GM12873 (cell line): Measurements from ENCODE around the gene CAMSAP1.

Source experiments
- TF ChIP-seq, protein P1 (sequence below): IDR thresholded peaks from 2 replicates; pipeline ENCODE4 v1.5.1; 2012; ENCODE audit warnings: low read depth, mild to moderate bottlenecking, moderate library complexity, low read length, control low read depth; ENCODE audit not compliant: insufficient read depth; ENCODE audit errors: missing control alignments

CAMSAP1 gene

DNA sequence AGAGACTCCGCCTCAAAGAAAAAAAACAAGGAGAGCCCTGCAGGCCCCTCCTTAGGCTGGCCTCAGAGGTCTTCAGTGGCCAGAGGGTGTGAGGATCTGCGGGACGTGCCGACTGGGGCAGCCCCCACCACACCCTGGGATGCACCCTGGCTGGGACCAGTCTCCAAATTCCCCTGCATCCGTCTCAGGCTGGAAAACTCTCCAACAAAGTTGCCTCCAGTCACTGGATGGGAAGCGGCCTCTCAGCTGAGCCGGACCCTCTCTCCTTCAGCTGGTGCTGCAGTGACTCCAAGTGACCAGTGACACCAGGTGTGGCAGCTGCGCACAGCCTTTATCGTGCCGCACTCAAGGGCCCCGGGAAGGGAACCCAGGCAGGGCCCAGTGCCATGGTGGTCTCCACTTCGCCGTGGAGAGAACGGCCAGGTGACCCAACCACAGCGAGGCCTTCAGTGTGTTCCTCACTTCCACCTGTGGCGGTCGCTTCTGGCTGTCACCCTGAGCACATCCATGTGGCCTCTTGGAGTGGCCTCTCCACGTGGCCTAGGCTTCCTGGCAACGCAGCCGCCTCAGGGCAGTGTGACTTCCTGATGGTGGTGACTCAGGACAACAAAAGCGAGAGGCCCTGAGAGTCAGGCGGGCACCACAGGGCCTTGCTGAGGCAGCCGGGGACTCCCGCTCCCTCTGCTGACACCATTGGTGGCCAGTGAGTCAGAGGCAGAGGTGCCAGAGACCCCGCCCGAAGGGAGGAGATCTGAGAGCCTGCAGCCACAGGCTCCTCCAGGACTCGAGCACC lies 19.3 kb upstream of the CAMSAP1 start:
- TF ChIP-seq, protein P1, sequence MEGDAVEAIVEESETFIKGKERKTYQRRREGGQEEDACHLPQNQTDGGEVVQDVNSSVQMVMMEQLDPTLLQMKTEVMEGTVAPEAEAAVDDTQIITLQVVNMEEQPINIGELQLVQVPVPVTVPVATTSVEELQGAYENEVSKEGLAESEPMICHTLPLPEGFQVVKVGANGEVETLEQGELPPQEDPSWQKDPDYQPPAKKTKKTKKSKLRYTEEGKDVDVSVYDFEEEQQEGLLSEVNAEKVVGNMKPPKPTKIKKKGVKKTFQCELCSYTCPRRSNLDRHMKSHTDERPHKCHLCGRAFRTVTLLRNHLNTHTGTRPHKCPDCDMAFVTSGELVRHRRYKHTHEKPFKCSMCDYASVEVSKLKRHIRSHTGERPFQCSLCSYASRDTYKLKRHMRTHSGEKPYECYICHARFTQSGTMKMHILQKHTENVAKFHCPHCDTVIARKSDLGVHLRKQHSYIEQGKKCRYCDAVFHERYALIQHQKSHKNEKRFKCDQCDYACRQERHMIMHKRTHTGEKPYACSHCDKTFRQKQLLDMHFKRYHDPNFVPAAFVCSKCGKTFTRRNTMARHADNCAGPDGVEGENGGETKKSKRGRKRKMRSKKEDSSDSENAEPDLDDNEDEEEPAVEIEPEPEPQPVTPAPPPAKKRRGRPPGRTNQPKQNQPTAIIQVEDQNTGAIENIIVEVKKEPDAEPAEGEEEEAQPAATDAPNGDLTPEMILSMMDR = no peak

DNA sequence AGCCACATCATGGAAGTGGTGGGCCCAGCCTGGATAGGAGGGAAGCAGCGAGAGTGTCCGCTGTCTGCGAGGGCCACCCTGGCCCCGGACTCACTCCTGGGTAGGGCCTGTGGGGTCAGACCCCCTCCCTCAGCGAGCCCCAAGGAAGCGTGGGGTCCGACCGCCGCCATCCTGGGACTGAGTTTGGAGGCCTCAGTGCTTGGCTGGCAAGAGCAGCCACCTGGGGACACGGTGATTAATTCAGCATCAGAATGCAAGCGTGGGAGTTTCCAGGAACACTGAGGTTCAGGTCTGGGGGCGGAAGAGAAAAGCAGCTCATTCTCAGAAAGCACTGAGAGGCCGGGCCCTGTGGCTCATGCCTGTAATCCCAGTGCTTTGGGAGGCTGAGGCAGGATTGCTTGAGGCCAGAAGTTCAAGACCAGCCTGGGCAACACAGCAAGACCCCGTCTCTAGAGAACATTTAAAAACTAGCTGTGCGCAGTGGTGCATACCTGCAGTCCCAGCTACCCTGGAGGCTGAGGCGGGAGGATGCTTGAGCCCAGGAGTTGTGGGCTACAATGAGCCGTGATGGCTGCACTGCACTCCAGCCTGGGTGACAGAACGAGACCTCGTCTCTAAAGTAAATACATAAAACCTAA lies 18.3 kb upstream of the CAMSAP1 start:
- TF ChIP-seq, protein P1 = no peak

DNA sequence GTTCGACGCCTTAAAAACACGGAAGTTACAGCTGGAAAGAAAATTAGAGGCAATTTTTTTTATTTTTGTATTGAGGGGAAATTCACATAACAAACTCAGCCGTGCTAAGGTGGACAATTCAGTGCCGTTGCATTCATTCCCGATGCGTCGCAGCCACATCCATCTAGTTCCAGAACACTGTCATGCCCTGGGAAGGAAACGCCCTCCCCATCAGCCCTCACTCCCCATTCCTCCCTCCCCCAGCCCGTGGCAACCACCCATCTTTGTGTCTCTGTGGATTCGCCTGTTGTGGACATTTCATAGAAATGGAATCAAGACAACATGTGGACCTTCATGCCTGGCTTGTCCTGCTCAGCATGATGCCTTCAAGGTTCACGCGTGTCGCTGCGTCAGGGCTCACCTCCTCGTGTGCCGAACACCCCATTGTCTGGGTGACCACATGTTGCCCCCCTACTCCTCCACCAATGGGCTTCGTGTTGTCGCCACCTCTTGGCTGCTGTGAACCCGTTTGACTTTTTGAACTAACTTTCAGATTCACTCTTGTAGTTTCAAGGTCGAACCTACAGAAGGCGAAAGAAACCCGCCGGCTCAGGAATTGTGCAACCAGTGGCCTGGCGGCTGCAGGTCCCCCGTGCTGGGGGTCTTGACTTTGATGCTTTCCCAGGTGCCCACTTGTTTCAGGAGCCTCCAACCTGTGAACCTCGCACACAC lies 17.4 kb upstream of the CAMSAP1 start:
- TF ChIP-seq, protein P1 = no peak

DNA sequence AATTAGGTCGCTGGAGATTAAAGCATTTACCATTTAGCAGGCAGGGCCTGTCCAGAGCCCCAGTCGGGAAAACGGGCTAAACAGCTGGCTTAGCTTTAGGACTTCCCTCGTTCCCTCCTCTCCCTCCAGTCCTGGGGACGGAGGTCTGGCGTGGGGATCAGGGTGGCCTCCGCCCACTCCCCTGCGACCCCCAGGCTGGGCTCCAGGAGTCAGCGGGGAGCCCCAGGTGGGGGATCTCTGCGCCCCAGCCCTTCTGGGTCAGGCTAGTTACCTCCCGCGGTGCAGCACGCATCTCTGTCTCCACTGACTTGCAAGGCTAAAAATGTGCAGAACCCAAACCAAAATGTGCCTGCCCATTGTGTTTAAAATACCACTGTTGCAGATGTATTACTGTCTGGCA lies 16.2 kb upstream of the CAMSAP1 start:
- TF ChIP-seq, protein P1 = no peak

DNA sequence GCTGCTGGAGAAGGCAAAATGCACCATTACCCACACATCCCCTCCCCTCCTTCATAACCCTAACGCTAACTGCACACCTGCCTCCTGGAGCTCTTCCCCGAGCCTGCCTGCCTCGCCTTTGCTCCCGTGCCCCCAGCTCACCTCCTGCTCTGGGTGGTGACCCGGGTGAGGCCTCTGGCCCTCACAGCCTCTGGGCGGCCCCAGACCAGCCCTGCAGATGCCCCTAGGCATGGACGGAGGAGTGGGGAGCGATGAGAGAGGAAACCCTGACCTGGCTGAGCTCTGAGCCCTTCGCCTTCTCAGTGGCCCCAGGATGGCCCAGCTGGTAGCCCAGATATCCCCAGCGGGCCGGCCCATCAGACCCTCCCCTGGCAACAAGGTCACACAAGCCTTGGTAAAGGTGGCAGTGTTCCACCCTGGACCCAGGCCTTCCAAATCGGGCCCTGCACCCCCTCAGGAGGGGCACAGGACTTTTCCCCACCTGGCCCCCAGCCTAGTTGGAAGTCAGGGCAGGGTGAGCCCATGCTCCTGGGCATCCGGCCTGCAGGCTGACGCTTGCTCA lies 14.5 kb upstream of the CAMSAP1 start:
- TF ChIP-seq, protein P1 = no peak

DNA sequence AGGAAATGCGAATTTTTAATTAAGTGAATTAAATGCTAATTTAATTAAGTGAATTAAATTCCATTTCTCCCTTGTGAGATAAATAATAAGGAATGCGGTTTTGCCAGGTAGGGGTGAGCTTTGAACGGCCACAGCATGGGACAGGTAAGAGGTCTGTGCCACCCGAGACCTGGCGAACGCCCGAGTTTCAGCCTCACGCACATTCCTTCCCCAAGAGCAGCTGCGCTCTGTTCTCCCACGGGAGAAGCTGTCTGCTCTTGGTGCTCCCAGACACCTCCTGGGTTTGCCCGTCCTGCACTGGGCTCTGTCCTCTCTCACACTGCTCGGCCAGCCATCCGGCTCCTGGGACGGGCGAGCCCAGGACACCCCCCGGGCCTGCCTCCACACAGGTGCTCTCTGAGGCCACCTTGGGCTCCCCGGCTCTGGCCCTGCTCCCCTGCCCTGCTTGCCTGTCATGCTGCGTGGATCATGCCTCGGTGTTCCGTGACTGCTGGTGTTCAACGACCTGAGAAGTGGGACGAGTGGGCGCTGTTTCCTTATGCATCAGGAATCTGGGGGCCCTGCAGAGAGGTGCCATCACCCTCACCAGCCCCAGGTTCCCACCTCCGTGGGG lies 13.7 kb upstream of the CAMSAP1 start:
- TF ChIP-seq, protein P1 = no peak
